Uterus (tissue), 2 donors: Measurements from ENCODE around the gene AACS.
"Not testable (repeated sequence)": the region's sequence is repeated elsewhere in the genome, so short reads cannot be mapped to it uniquely, and the experiment has no call there.

Experiments
- CTCF ChIP-seq, 4 experiments: fragments of 200-600 bp in 2 of 4; fragments of 450-650 bp in 2 of 4; sonication (generic) in 2 of 4; IDR thresholded peaks; one replicate each; pipeline ENCODE4 v1.5.1; 2016 to 2019; ENCODE audit warnings: antibody characterized with exemption in 4 of 4, mild to moderate bottlenecking in 2 of 4, moderate library complexity in 1 of 4
- POLR2A ChIP-seq, 2 donors: fragments of 450-650 bp; IDR thresholded peaks; one replicate each; pipeline ENCODE4 v1.6.1; 2016; ENCODE audit warnings: antibody characterized with exemption in 2 of 2, mild to moderate bottlenecking in 1 of 2, moderate library complexity in 1 of 2

GRCh38 chr12:125074294-125074693, 9.1 kb downstream of the AACS start:
- TF ChIP-seq CTCF, POLR2A (IDR thresholded peaks at IDR 0.05): not testable (repeated sequence)
